ENCODE measurements around the gene LRRC26.

DNA sequence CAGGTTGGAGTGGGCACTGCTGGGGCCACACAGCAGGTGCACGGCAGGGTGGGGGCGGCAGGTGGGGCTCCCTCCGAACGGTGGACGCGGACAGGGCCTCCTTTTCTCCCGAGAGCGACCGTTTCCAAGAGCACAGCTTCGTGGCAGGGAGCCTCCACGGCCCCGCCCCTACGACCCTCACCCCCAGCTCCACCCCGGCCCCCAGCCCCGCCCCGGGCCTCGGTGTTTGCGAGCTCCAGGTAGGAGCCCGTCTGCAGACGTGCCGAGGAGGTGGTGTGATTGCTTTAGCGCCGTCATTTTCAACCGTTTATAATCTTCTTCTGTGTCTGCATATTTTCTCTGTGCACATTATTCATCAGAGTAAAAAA is 22.1 kb downstream of the LRRC26 start:
- no peak for TF ChIP-seq GATA2 (IDR thresholded peaks at IDR 0.05; ENCODE audit: low read depth, low read length)
- TF ChIP-seq GATA3 (IDR thresholded peaks at IDR 0.05; ENCODE audit: low read depth, low read length), result no peak
